OCI-LY1 (cell line): ENCODE results near the gene DCAF7.

Experiments
- H2AFZ ChIP-seq: fragments of 200-600 bp; sonication (generic), shearing (Covaris generic); 2 replicates; pipeline ENCODE4 v1.6.0; 2014; ENCODE audit warnings: antibody characterized with exemption, mild to moderate bottlenecking, low read length
- H3F3A ChIP-seq: fragments of 200-600 bp; sonication (generic), shearing (Covaris generic); 2 replicates; pipeline ENCODE4 v1.6.0; 2014; ENCODE audit warnings: mild to moderate bottlenecking, antibody characterized with exemption, low read length, moderate library complexity; ENCODE audit not compliant: insufficient read depth
- H3K27ac ChIP-seq: fragments of 200-600 bp; sonication (generic); 2 replicates; pipeline ENCODE4 v1.5.1; 2014; ENCODE audit warnings: low read length, mixed run types, mild to moderate bottlenecking, low read depth; ENCODE audit not compliant: poor library complexity, severe bottlenecking
- H3K27me3 ChIP-seq: fragments of 200-600 bp; sonication (generic); 2 replicates; pipeline ENCODE4 v1.6.0; 2014; ENCODE audit warnings: antibody characterized with exemption, mild to moderate bottlenecking, low read length, moderate library complexity; ENCODE audit not compliant: insufficient read depth
- H3K36me3 ChIP-seq: fragments of 200-600 bp; sonication (generic); 2 replicates; pipeline ENCODE4 v1.6.1; 2014; ENCODE audit warnings: mild to moderate bottlenecking, antibody characterized with exemption, low read length, moderate library complexity, mixed read lengths; ENCODE audit not compliant: insufficient read depth
- H3K4me1 ChIP-seq: fragments of 200-600 bp; sonication (generic); 2 replicates; pipeline ENCODE4 v1.5.1; 2014; ENCODE audit warnings: mild to moderate bottlenecking, low read length, moderate library complexity; ENCODE audit not compliant: insufficient read depth, severe bottlenecking
- H3K4me2 ChIP-seq: fragments of 200-600 bp; sonication (generic), shearing (Covaris generic); 2 replicates; pipeline ENCODE4 v1.6.1; 2014; ENCODE audit warnings: low read length
- H3K4me3 ChIP-seq: fragments of 200-600 bp; sonication (generic); 2 replicates; pipeline ENCODE4 v1.5.1; 2014; ENCODE audit warnings: low read length, low read depth, mild to moderate bottlenecking, mixed read lengths; ENCODE audit not compliant: poor library complexity, severe bottlenecking
- H3K79me2 ChIP-seq: fragments of 200-600 bp; shearing (Covaris generic); 2 replicates; pipeline ENCODE4 v1.6.1; 2016; ENCODE audit warnings: mixed run types, low read length, mixed read lengths; ENCODE audit not compliant: insufficient read depth
- H3K9ac ChIP-seq: fragments of 200-600 bp; sonication (generic), shearing (Covaris generic); 2 replicates; pipeline ENCODE4 v1.6.1; 2014; ENCODE audit warnings: mild to moderate bottlenecking, low read length, mixed read lengths
- H3K9me2 ChIP-seq: fragments of 200-600 bp; sonication (generic), shearing (Covaris generic); 2 replicates; pipeline ENCODE4 v1.6.1; 2014; ENCODE audit warnings: low read depth, mild to moderate bottlenecking, low read length, mixed read lengths
- H3K9me3 ChIP-seq: fragments of 200-600 bp; shearing (Covaris generic); 2 replicates; pipeline ENCODE4 v1.6.1; 2014; ENCODE audit warnings: low read length, mixed read lengths
- H4K20me1 ChIP-seq: fragments of 200-600 bp; sonication (generic), shearing (Covaris generic); 2 replicates; pipeline ENCODE4 v1.6.0; 2016; ENCODE audit warnings: mild to moderate bottlenecking, low read length; ENCODE audit not compliant: insufficient read depth
- EZH2 ChIP-seq: fragments of 200-600 bp; sonication (generic), shearing (Covaris generic); IDR thresholded peaks from 2 replicates; pipeline ENCODE4 v1.8.0; 2017; ENCODE audit warnings: borderline replicate concordance, mixed run types, mild to moderate bottlenecking, antibody characterized with exemption, low read length, moderate library complexity, mixed read lengths
- TF ChIP-seq, protein P1 (sequence below): fragments of 200-600 bp; sonication (generic), shearing (Covaris generic); IDR thresholded peaks from 2 replicates; pipeline ENCODE4 v1.5.1; 2017; ENCODE audit warnings: mild to moderate bottlenecking, antibody characterized with exemption, low read length, moderate library complexity, mixed read lengths

Gene DCAF7

DNA sequence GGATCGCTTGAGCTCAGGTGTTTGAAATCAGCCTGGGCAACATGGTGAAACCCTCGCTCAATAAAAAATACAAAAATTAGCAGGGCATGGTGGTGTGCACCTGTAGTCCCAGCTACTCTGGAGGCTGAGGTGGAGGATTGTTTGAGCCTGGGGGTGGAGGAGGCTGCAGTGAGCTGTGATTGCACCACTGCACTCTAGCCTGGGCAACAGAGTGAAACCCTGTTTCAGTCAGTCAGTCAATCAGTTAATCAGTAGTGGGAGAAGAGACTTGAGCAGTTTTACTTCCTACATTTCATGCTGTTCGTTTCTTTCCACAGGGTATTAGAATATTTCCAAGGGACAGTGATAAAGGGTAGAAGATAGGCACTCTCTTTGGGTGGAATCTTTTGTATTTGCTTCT lies 80.8 kb downstream of the DCAF7 start:
- no peak overlapping the region for H2AFZ ChIP-seq
- H3K9me3 ChIP-seq = no peaks in the 10 kb centered on the region
- no peak overlapping the region for H3K9ac ChIP-seq
- H3K4me2 ChIP-seq = no peak overlapping the region
- H3K79me2 ChIP-seq = no peaks in the 10 kb centered on the region
- H3K9me2 ChIP-seq = no peaks in the 10 kb centered on the region
- no peak overlapping the region for H3K27ac ChIP-seq
- H3K36me3 ChIP-seq = peaks cover 14% of the 10 kb centered on the region; the same call in 1 of the 2 replicates
- no peaks in the 10 kb centered on the region for H3F3A ChIP-seq
- no peaks in the 10 kb centered on the region for H3K4me1 ChIP-seq
- no peaks in the 10 kb centered on the region for H3K27me3 ChIP-seq
- TF ChIP-seq, protein P1, sequence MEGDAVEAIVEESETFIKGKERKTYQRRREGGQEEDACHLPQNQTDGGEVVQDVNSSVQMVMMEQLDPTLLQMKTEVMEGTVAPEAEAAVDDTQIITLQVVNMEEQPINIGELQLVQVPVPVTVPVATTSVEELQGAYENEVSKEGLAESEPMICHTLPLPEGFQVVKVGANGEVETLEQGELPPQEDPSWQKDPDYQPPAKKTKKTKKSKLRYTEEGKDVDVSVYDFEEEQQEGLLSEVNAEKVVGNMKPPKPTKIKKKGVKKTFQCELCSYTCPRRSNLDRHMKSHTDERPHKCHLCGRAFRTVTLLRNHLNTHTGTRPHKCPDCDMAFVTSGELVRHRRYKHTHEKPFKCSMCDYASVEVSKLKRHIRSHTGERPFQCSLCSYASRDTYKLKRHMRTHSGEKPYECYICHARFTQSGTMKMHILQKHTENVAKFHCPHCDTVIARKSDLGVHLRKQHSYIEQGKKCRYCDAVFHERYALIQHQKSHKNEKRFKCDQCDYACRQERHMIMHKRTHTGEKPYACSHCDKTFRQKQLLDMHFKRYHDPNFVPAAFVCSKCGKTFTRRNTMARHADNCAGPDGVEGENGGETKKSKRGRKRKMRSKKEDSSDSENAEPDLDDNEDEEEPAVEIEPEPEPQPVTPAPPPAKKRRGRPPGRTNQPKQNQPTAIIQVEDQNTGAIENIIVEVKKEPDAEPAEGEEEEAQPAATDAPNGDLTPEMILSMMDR = no peak
- TF ChIP-seq EZH2 = no peak
- no peak overlapping the region for H3K4me3 ChIP-seq
- no peaks in the 10 kb centered on the region for H4K20me1 ChIP-seq

DNA sequence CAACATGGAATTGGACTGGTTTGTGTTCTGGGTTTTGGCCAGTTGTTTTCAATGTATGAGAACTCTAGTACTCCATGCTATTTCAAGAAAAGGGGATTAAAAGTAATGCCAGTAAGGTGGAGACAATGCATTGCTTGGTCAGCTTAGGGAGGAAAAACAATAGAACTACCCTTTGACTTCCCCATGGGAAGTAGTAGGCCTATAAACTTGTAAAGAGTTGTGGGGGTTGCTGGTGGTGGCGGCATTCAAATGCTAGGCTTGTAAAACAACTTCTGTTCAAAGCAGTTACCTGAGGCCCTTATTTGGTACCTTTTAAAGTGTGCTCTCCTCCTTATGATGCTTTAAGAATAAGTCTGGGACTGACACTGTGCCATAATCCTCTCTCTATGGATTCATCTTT lies 81.3 kb downstream of the DCAF7 start:
- no peaks in the 10 kb centered on the region for H3K79me2 ChIP-seq
- no peaks in the 10 kb centered on the region for H4K20me1 ChIP-seq
- TF ChIP-seq, protein P1 = no peak
- TF ChIP-seq EZH2 = no peak
- no peak overlapping the region for H3K27ac ChIP-seq
- no peaks in the 10 kb centered on the region for H3K9me3 ChIP-seq
- H3K4me2 ChIP-seq = no peak overlapping the region
- no peaks in the 10 kb centered on the region for H3K9me2 ChIP-seq
- no peaks in the 10 kb centered on the region for H3K27me3 ChIP-seq
- H3K4me1 ChIP-seq = no peaks in the 10 kb centered on the region
- H3K9ac ChIP-seq = no peak overlapping the region
- peaks cover 19% of the 10 kb centered on the region; the same call in 1 of the 2 replicates for H3K36me3 ChIP-seq
- no peaks in the 10 kb centered on the region for H3F3A ChIP-seq
- H3K4me3 ChIP-seq = no peak overlapping the region
- no peak overlapping the region for H2AFZ ChIP-seq

DNA sequence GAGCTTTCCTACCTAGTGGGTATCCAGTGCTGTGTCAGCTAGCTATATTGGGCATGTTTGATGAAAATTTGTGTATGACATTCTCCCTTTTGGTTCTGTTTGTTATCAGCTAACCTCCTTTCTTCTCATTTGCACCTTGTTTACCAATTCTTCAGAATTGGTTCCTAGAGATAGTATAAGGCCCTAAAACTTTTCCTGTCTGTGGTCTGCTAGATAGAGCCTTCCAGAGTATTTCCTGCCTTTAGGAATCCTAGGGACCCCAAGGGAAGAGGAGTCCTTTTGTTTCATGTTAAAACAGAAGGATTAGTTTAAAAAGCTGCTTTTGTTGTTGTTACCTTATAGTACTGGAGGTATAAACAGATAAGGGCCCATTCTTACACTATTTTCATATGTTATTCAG lies 83.5 kb downstream of the DCAF7 start:
- Histone ChIP-seq H4K20me1 (no peaks in the 10 kb centered on the region), H3F3A (no peaks in the 10 kb centered on the region), H3K9ac (no peak overlapping the region), H3K4me3 (no peak overlapping the region), H3K36me3 (peaks cover 19% of the 10 kb centered on the region; the same call in 1 of the 2 replicates), H3K9me3 (no peaks in the 10 kb centered on the region), H2AFZ (no peak overlapping the region), H3K4me2 (no peak overlapping the region), H3K27me3 (no peaks in the 10 kb centered on the region), H3K9me2 (no peaks in the 10 kb centered on the region), H3K4me1 (no peaks in the 10 kb centered on the region), H3K27ac (no peak overlapping the region), H3K79me2 (no peaks in the 10 kb centered on the region)
- TF ChIP-seq EZH2 = no peak
- TF ChIP-seq, protein P1 = no peak
